H9 (cell line): ENCODE data around the gene LHX1. TPM values are rescaled to one million over a fixed set of nuclear protein-coding genes. Genes with fewer than 3 reads are reported as not detected.

Source experiments
- DNase-seq: peaks from one replicate; pipeline ENCODE4 v3.0.0-alpha.2; 2017
- H2AFZ ChIP-seq: one replicate; pipeline ENCODE4 v1.6.1; 2013; ENCODE audit warnings: mild to moderate bottlenecking, low read length, control low read depth, moderate library complexity
- H2AK5ac ChIP-seq: 2 replicates; pipeline ENCODE4 v1.6.1; 2013; ENCODE audit warnings: low read length, control low read depth, mixed read lengths; ENCODE audit not compliant: insufficient read length
- H2BK120ac ChIP-seq: one replicate; pipeline ENCODE4 v1.6.1; 2013; ENCODE audit warnings: low read depth, mild to moderate bottlenecking, low read length, control low read depth, inconsistent platforms; ENCODE audit not compliant: poor library complexity, severe bottlenecking
- H2BK12ac ChIP-seq: 2 replicates; pipeline ENCODE4 v1.6.1; 2013; ENCODE audit warnings: low read length, control low read depth, mixed read lengths, low read depth; ENCODE audit not compliant: insufficient read length
- H2BK15ac ChIP-seq: 2 replicates; pipeline ENCODE4 v1.6.1; 2013; ENCODE audit warnings: low read depth, low read length, control low read depth
- H2BK20ac ChIP-seq: one replicate; pipeline ENCODE4 v1.6.1; 2013; ENCODE audit warnings: low read depth, mild to moderate bottlenecking, low read length, control low read depth, inconsistent platforms; ENCODE audit not compliant: poor library complexity, severe bottlenecking
- H2BK5ac ChIP-seq: 2 replicates; pipeline ENCODE4 v1.6.1; 2013; ENCODE audit warnings: low read length, control low read depth, mixed read lengths; ENCODE audit not compliant: insufficient read length
- H3K14ac ChIP-seq: 2 replicates; pipeline ENCODE4 v1.6.1; 2013; ENCODE audit warnings: low read length, control low read depth; ENCODE audit not compliant: insufficient read depth
- H3K18ac ChIP-seq: 2 replicates; pipeline ENCODE4 v1.6.1; 2013; ENCODE audit warnings: low read depth, mild to moderate bottlenecking, mixed read lengths, low read length, control low read depth; ENCODE audit not compliant: insufficient read length
- H3K23ac ChIP-seq: 2 replicates; pipeline ENCODE4 v1.6.1; 2013; ENCODE audit warnings: low read length, control low read depth, mixed read lengths, low read depth; ENCODE audit not compliant: insufficient read length
- H3K23me2 ChIP-seq: 2 replicates; pipeline ENCODE4 v1.6.1; 2013; ENCODE audit warnings: low read depth, mild to moderate bottlenecking, mixed read lengths, low read length, control low read depth; ENCODE audit not compliant: insufficient read length, poor library complexity, severe bottlenecking
- H3K27ac ChIP-seq: 2 replicates; pipeline ENCODE4 v1.5.1; 2013; ENCODE audit warnings: low read length, control low read depth, mixed read lengths, low read depth; ENCODE audit not compliant: insufficient read length
- H3K27me3 ChIP-seq: 2 replicates; pipeline ENCODE4 v1.6.1; 2013; ENCODE audit warnings: low read length, control low read depth, inconsistent platforms; ENCODE audit not compliant: insufficient read depth
- H3K4ac ChIP-seq: 2 replicates; pipeline ENCODE4 v1.6.1; 2013; ENCODE audit warnings: low read depth, mild to moderate bottlenecking, control low read depth, inconsistent platforms, low read length, moderate library complexity
- H3K4me1 ChIP-seq: 2 replicates; pipeline ENCODE4 v1.6.1; 2013; ENCODE audit warnings: low read length, control low read depth, inconsistent platforms; ENCODE audit not compliant: insufficient read depth
- H3K4me2 ChIP-seq: 2 replicates; pipeline ENCODE4 v1.6.1; 2013; ENCODE audit warnings: low read length, control low read depth, mixed read lengths; ENCODE audit not compliant: insufficient read length, insufficient read depth
- H3K56ac ChIP-seq: 2 replicates; pipeline ENCODE4 v1.6.1; 2013; ENCODE audit warnings: low read depth, mild to moderate bottlenecking, mixed read lengths, low read length, control low read depth; ENCODE audit not compliant: insufficient read length
- H3K79me1 ChIP-seq: 2 replicates; pipeline ENCODE4 v1.6.1; 2013; ENCODE audit warnings: low read depth, mild to moderate bottlenecking, moderate library complexity, low read length, control low read depth, inconsistent platforms; ENCODE audit not compliant: insufficient read depth, poor library complexity, severe bottlenecking
- H3K79me2 ChIP-seq: 2 replicates; pipeline ENCODE4 v1.6.1; 2013; ENCODE audit warnings: low read length, control low read depth, inconsistent platforms; ENCODE audit not compliant: insufficient read depth
- H3K9ac ChIP-seq: 2 replicates; pipeline ENCODE4 v1.6.1; 2013; ENCODE audit warnings: low read length, control low read depth, mixed read lengths; ENCODE audit not compliant: insufficient read length; ENCODE audit errors: extremely low read depth
- H3K9me3 ChIP-seq: one replicate; pipeline ENCODE4 v1.6.1; 2013; ENCODE audit warnings: low read depth, low read length, inconsistent platforms; ENCODE audit not compliant: control insufficient read depth
- H3T11ph ChIP-seq: one replicate; pipeline ENCODE4 v1.6.1; 2013; ENCODE audit warnings: mild to moderate bottlenecking, low read length, control low read depth, inconsistent platforms
- H4K20me1 ChIP-seq: one replicate; pipeline ENCODE4 v1.6.1; 2013; ENCODE audit not compliant: control insufficient read depth, insufficient read length, insufficient read depth
- H4K5ac ChIP-seq: 2 replicates; pipeline ENCODE4 v1.6.1; 2013; ENCODE audit warnings: low read depth, mild to moderate bottlenecking, mixed read lengths, low read length, control low read depth; ENCODE audit not compliant: insufficient read length
- H4K8ac ChIP-seq: replicated peaks from 2 replicates; pipeline ENCODE4 v1.6.1; 2013; ENCODE audit warnings: low read length, control low read depth, mixed read lengths, low read depth; ENCODE audit not compliant: insufficient read length
- H4K91ac ChIP-seq: 2 replicates; pipeline ENCODE4 v1.6.1; 2013; ENCODE audit warnings: low read depth, mild to moderate bottlenecking, moderate library complexity, mixed read lengths, low read length, control low read depth; ENCODE audit not compliant: insufficient read length
- H3K27ac Mint-ChIP-seq, 3 experiments: 2 replicates in 2 of 3; 3 replicates in 1 of 3; pipeline ENCODE4 v1.8.0; 2020 to 2021; ENCODE audit warnings: mixed read lengths in 3 of 3, mild to moderate bottlenecking in 1 of 3, moderate library complexity in 1 of 3
- H3K27me3 Mint-ChIP-seq: 2 replicates; pipeline ENCODE4 v1.8.0; 2021; ENCODE audit warnings: low read depth, mild to moderate bottlenecking, moderate library complexity, mixed read lengths
- H3K36me3 Mint-ChIP-seq, 3 experiments: 2 replicates in 2 of 3; 3 replicates in 1 of 3; pipeline ENCODE4 v1.8.0; 2020 to 2021; ENCODE audit warnings: low read depth in 3 of 3, mixed read lengths in 3 of 3; ENCODE audit not compliant: insufficient read depth in 1 of 3
- H3K4me1 Mint-ChIP-seq, 2 experiments: 2 replicates each; pipeline ENCODE4 v1.8.0; 2020; ENCODE audit warnings: mixed read lengths in 2 of 2
- H3K4me3 Mint-ChIP-seq, 2 experiments: 2 replicates in 1 of 2; 3 replicates in 1 of 2; pipeline ENCODE4 v1.8.0; 2020 to 2021; ENCODE audit warnings: mild to moderate bottlenecking in 2 of 2, mixed read lengths in 2 of 2, moderate library complexity in 1 of 2
- H3K9me3 Mint-ChIP-seq, 2 experiments: 2 replicates in 1 of 2; 3 replicates in 1 of 2; pipeline ENCODE4 v1.8.0; 2020; ENCODE audit warnings: mild to moderate bottlenecking in 2 of 2, mixed read lengths in 2 of 2, moderate library complexity in 1 of 2
- CTCF ChIP-seq: fragments of 200-600 bp; sonication (generic); conservative IDR thresholded peaks from 3 replicates; pipeline ENCODE4 v1.8.0; 2021; ENCODE audit warnings: antibody characterized with exemption, mild to moderate bottlenecking
- WGBS: extraction: QIAGEN DNeasy Blood & Tissue Kit; methylation state at CpG from one replicate; pipeline ENCODE4 v1.1.7; 2013; ENCODE audit warnings: missing lambda C conversion rate, low lambda C conversion rate, mixed read lengths; ENCODE audit not compliant: insufficient read length; ENCODE audit errors: extremely low coverage; 5-methylcytosine and 5-hydroxymethylcytosine counted together
- total RNA-seq: library from RNA; stranded (reverse); gene quantifications from 2 replicates; pipeline ENCODE4 v1.2.1, GENCODE V29; 2021

LHX1 gene
- total RNA-seq, 1 experiment from 2014 or later: 0.22 TPM

- DNase-seq: no peak
- H3K14ac ChIP-seq: no peak overlapping the region
- no peak overlapping the region for H3K23ac ChIP-seq
- no peak overlapping the region for H2BK20ac ChIP-seq
- H3K9me3 Mint-ChIP-seq: no peaks in the 10 kb centered on the region
- no peaks in the 10 kb centered on the region for H4K20me1 ChIP-seq
- H2AK5ac ChIP-seq: no peak overlapping the region
- peaks cover 16 to 40% (median 35%) of the 10 kb centered on the region in 3 experiments; a peak in 6 of 7 replicates for H3K36me3 Mint-ChIP-seq
- no peaks in the 10 kb centered on the region for H3K9me3 ChIP-seq
- H3K27ac ChIP-seq: no peak overlapping the region
- no peak overlapping the region for H3K4ac ChIP-seq
- H2BK5ac ChIP-seq: no peak overlapping the region
- H2BK12ac ChIP-seq: no peak overlapping the region
- H3K4me1 Mint-ChIP-seq: no peaks in the 10 kb centered on the region
- peak overlapping the region in 1 of 3 experiments; percentile 13; a peak in 1 of 7 replicates for H3K27ac Mint-ChIP-seq
- no peaks in the 10 kb centered on the region for H3K27me3 Mint-ChIP-seq
- H4K8ac ChIP-seq: no peak overlapping the region
- no peak overlapping the region for H4K91ac ChIP-seq
- H3K4me3 Mint-ChIP-seq: no peak overlapping the region
- H2BK120ac ChIP-seq: no peak overlapping the region
- H3K27me3 ChIP-seq: no peaks in the 10 kb centered on the region
- no peak overlapping the region for H3K9ac ChIP-seq
- H3K4me1 ChIP-seq: no peaks in the 10 kb centered on the region
- no peak overlapping the region for H2AFZ ChIP-seq
- H3K79me2 ChIP-seq: peaks cover under 1% of the 10 kb centered on the region; the same call in 1 of the 2 replicates
- no peak overlapping the region for H3T11ph ChIP-seq
- no CpG with 5 or more reads among the region's 6 CpGs for WGBS
- H3K56ac ChIP-seq: no peak overlapping the region
- H2BK15ac ChIP-seq: no peak overlapping the region
- H3K4me2 ChIP-seq: no peak overlapping the region
- H4K5ac ChIP-seq: no peak overlapping the region
- no peak for TF ChIP-seq CTCF
- H3K18ac ChIP-seq: no peak overlapping the region
- no peaks in the 10 kb centered on the region for H3K79me1 ChIP-seq
- no peaks in the 10 kb centered on the region for H3K23me2 ChIP-seq
Measured at GRCh38 chr17:36989173-36989572, 51.9 kb downstream of the LHX1 start.
